HG03520 (cell line): ENCODE data around the gene ADRA2B.
"Not testable (repeated sequence)": the region's sequence is repeated elsewhere in the genome, so short reads cannot be mapped to it uniquely, and the experiment has no call there.

Source experiments
- ATAC-seq: cut with Tn5 transposase; IDR thresholded peaks from one replicate; pipeline ENCODE4 v1.9.1; 2021; ENCODE audit warnings: mild to moderate bottlenecking, moderate library complexity; ENCODE audit not compliant: unreplicated experiment

The ADRA2B gene

DNA sequence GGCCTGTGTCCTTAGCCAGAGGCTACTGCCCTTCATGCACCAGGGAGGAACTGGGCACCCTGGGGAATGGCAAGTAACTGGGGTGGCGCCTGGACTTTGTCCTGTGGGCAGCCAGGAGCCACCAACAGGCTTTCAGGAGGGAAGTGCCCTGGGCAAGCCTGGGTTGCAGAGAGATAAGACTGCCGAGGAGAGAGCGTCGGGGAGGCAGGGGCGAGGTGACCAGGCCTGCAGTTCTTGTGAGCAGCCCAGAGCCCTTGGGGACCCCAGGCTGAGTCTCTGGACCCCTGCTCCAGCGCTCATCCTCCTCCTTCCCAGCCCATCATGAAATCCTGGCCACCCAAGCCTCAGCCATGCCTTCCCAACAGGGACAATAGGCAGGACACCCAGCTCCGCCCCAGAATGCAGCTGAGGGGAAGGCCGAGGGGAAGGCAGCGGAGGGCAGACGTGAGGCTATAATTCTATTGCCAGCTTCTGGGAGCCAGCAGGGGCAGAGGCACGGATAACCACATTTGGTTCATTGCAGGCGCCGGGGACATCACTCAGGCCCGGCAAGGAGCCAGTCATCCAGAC, 25.1 kb downstream of the ADRA2B start:
- no peak for ATAC-seq

DNA sequence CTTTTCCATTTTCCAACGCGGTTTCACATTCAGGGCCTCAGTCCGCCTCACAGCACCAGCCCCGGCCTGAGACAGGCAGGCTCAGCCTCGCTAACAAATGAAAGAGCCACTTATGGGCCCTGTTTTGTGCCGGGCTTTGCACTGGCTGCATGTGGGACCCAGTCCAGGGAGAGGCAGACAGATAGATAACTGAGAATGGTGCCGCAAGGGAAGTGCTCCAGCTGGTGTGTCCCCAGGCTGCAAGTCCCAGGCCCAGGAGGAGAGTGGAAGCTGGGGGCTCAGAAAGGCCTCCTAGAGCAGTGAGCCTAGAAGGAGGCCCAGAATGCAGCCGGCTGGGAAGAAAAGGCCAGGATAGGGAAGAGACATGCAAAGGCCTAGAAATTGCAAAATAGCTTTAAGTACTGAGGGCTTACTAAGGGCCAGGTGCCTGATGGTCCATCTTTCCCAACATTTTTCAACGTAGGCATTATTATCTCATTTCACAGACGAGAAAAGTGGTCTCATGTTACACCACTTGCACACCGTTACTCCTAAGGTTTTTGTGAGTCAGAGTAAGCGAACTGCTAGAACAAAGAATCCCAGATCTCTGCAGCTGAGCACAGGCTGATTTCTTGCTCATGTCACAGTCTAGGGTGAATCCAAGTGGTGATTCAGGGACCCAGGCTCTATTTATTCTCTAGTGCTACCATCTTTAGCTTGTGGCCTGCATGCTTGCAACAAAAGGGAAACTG, 26.0 kb downstream of the ADRA2B start:
- ATAC-seq, result no peak

DNA sequence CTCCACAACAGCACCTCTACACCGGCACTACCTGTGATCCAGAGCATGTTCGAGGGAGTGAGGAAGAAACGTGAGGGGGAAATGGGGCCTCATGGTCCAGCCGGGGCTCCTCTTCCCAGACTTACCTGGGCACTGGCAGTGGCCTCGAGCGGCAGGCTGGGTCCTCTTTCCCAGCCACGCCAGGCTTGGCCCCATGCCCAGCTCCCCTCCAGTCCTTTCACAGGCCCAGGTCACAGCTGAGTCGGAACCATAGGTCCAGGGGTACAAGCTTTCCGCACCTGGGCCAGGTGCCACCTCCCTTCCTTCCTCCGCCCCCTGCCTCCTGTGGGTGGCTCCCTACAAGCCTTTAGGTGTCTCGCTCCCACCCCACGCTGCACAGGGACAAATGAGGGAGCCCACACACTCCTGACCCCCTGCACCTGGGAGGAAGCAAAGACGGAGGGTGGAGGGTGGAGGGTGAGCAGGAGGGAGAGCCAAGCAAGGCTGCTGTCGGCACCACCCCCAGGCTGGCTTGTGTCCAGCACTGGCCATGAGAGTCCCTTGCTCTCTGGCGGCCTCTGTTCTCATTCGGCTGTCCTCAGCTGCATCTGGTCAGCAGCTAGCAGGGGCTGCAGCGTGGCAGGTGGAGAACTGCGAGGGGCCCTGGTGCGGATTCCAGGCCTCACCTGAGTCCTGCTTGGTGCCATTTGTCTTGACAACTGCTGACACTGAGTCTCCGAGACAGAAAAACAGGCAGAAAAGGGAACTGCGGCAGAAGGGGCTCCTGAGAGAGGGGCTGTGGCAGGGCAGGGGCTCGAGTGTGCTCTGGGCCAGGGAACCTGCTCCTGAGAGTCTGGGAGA, 26.8 kb downstream of the ADRA2B start:
- no peak for ATAC-seq

DNA sequence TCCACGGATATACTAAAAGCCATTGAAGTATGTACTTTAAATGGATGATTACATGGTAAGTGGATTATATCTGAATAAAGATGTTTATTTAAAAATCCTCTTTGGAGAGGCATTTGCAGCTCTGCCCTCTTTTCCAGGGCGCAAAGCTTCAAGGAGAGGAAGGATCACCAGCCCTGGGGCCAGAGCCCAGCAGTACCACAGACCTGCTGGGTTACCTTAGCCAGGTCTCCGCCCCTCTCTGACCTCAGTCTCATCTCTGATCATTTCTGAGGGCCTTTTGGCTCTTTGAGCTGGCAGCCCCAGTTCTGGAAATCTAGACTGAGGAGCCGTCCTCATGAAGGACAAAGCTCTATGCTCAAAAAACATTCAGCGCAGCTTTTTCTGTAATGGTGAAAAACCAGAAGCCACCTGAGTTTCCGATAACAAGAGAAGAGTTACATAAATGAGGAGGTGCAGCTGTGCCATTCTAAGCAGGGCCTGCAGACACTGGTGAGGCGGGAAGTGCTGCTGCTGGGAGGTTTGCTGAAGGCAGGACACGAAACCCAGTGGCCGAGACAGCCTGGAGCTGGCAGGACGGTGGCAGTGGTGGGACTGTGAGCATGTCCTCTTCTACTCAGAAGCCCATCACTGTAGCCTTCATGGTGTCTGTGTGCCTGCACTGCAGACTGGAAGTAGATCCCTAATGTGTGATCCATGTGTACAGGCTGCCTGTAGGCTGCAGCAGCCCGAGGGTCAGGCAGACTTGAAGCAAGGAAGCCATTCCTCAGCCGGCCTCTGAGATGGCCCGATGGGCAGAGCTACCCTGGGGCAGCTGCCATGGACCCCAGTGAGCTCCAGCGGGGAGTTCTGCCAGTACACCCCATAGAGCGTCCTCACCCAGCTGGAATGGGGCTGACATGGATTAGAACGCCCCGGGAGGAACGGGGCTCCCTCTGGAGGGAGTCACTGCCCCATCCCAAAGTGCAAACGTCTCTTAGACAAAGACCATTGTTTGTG, 27.7 kb downstream of the ADRA2B start:
- ATAC-seq, result no peak

DNA sequence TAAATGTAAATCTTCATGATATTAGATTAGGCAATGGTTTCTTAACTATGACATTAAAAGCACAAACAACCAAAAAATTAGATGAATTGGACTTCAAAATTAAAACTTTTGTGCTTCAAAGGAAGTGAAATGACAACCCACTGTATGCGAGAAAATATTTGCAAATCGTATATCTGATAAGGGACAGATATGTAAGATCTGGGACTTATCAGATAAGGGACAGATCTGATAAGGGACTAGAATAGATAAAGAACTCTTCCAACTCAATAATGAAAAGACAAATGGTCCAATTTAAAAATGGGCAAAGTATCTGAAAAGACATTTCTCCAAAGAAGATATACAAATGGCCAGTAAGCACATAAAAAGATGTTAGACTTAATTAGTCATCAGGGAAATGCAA, 29.2 kb downstream of the ADRA2B start:
- no peak for ATAC-seq

DNA sequence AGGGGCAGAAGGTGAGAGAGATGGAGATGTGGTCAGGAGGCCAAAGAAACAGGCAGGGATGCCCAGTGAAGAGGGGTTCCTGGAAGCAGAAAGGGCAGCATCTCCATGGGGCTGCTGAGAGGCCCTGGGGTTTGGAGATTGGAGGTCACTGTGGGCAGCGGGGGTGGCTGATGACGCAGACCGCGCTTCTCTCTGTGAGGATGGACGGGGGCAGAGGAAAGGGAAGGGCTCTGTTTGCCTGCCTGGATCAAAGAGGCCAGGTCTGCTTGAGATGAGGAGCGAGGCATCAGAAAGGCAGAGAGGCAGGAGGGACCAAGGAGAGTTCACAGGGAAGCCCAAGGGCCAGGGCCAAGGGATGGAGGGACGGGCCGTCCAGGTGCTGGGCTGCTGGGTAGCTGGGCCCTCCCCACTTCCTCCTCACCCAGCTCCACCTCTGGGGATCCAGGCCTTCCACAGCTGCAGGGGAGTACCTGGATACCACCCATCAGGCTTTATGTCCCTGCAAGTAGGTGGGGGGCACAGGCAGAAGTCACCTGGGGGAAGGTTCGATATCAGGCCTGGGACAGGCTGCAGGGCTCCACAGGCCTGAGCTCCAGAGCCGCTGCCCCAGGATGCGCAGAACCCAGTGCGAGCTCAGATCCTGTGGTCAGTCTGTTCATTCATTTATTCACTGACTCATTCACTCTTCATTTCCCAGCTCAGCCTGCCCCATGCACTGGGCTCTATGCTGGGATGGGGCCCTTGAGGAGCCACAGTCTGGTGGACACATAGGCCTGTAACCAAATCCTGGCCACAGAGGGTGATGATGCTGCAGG, 30.6 kb downstream of the ADRA2B start:
- no peak for ATAC-seq

DNA sequence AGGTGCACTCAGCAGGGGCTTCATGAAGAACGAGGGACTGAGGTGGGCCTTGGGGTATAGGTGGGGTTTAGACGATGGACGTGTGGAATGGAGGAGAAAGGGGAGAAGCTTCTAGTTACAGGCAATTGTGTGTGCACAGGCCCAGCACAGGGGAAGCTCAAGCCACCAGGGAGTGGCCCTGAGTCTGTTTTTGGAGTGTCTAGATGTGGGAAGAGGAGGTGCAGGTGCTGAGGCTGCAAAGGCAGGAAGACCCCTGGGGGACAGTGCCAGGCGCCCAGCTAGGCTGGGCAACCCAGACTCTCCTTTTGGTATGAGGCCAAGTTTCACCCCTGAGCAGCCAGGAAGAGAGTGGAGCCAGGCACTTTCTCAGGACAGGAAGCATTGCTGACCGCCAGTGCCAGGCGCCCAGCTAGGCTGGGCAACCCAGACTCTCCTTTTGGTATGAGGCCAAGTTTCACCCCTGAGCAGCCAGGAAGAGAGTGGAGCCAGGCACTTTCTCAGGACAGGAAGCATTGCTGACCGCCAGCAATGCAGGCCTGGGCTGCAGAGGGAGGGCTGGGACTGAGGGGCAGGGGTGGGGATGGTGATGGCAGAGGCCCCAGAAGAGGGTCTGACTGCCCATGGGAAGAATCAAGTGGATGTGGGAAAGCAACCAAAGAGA, 31.4 kb downstream of the ADRA2B start:
- ATAC-seq, result not testable (repeated sequence)

DNA sequence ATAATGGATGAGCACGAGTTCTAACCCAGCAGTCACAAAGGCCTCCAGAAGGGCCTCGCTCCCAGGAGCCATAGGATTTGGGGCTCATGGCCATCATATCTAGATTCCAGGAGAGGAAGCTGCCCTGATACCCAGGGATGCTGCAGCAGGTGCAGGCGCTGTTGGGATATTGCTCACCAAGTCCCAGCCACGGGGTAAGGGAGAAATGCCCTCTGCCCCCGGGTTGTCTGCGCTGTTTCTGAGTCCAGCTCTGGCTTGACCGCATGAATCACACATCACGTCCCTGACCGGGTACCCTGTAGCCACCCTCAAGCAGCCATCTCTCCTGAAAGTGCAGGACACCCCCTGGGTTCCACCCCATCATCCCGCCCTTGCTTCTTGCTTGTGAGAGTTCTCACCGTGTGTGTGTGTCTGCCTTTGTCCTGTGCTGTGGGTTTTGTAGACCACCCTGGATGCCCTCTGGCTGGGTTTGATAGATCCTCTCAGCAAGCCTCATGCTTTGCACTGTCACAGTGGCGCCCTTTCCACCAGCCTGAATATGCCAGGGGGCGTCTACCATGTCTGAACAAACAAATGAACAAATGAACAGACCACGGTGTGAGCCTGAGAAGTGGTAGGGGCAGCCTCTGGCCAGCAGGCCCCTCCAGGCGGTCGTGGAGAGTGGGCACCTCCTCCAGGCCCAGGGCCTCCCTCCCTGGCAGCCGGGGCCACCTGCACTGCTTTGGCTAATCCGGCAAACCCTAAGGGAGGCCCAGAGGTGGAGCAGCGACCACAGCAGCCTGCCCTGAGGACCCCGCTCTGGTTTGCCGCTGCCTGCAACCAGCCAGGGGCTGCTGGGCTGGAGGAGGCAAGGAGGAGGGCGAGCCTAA, 32.1 kb downstream of the ADRA2B start:
- no peak for ATAC-seq

DNA sequence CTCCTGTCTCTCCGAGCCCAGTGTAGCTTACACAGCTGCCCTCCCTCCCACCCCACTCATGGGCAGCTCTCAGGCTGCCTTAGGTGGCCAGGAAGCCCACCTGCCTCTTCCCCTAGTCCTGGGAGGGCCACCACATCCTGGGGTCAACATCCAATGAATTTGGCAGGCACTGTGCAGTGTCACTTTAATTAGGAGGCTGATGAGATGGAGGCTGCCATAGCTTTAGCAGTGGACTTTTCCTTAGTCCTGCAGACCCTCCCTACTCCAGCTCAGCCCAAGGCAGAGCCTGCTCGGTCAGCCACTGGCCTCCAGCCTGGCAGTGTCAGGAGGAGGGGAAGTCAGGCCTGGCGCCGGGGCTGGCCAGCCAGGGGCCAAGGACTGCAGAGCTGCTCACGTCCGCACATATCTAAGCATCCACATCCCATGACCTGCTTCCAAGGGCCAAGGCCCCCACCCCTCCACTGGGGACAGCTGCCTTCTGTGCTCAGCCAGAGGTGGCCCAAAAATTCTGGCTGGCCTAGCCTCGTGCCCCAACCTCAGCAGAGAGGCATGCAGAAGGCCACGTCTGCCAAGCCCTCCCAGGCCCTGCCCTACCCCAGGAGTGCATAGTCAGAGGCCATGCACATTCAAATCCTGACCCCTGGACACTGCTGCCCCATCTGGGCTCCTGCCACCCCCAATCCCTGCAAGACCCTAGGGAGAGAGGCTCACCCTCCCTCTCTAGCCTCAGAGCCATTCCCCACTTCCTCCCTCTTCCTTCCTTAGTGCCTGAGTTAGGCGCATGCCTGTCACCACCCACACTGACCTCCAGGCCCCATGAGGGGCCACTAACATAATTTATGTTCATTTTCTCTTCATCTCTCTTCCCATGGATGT, 33.1 kb downstream of the ADRA2B start:
- ATAC-seq, result no peak

DNA sequence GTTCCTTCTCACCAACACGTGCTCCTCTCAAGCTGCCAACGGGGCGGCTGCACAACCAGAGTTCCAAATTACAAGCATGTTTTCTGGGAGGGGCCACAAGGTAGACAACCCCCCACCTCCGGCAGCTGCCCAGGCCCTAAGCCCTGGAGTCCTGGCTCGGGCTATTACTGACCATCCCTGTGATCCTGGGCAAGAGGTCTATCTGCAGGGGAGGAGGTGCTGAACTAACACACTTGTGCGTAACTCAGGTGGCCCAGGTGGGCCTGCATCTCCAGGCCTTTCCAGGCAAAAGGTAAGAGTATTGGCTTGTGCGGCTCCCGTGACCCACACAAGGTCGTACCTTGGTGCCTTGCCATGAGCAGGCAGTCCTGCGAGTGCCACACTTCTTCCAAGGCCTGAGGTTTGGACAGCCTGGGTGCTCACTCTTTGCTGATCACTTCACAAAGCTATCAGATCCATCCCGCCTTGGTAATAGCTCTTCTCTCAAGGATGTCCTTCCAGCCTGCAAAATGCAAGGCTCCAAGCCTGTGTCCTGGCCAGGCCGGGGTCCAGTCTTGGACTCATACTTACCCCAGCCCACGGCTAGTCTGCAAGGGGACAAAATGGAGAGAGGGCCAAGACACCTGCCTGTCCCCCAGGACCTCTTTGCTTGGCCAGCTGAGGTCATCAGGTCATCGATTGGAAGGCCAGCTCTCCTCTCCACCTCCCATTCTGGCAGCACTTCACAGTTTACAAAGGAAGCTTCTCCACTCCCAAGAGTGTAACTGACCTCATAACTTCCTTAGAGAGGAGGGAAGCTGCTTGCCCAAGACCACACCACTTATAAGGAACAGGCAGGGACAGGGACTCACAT, 33.9 kb downstream of the ADRA2B start:
- no peak for ATAC-seq

DNA sequence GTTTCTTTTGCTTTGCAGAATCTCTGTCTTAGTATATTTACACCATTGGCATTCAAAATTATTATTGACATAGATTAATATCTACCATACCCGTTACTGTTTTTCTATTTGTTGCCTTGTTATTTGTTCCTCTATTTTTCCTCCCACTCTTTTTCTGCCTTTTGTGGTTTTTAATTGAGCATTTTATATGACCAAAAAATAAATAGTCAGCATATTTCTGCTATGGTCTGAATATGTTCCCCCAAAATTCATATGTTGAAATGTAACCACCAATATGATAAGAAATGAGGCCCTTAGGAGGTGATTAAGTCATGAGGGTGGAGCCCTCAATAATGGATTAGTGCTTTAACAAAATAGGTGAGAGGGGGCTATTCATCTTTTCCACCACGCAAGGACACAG, 35.3 kb downstream of the ADRA2B start:
- no peak for ATAC-seq

DNA sequence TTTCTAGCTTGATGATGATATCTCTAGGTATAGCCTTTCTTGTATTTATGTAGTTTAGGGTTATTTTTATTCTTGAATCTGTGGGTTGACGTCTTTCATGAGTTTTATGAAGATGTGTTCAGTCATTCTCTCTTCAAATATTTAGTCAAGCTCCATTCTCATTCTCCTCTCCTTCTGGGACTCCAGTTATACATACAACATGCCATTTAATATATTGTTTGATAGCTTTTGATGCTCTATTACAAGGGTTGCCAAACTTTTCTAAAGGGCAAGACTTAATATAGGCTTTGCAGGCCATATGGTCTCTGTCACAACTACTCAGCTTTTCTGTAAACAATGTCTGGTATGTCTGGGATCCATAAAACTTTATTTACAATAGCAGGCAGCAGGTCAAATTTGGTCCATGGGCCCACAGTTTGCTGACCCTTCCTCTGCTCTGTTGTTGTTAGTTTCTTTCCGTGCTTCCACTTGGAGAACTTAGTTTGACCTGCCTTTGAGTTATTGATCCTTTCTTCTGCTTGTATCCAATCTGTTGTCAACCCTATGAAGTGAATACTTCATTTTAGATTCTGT, 41.1 kb downstream of the ADRA2B start:
- no peak for ATAC-seq

DNA sequence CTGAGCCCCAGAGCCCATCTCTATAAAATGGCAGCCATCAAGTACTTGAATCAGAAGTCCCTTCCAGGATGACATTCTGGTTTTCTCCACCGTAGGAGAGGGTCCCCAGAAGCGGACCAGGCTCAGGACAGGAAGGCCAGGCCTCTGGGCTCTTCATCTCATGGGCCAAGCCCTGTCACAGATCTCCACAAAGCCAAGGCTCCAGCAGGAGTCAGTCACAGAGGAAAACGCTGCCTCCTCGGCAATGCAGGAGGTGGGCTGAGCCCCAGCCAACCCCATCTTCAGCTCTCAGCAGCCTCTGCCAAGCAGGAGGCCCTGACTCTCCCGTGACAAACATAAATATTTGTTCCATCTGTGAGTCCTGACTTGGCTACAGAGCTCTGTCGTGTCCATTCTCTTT, 42.2 kb downstream of the ADRA2B start:
- no peak for ATAC-seq

DNA sequence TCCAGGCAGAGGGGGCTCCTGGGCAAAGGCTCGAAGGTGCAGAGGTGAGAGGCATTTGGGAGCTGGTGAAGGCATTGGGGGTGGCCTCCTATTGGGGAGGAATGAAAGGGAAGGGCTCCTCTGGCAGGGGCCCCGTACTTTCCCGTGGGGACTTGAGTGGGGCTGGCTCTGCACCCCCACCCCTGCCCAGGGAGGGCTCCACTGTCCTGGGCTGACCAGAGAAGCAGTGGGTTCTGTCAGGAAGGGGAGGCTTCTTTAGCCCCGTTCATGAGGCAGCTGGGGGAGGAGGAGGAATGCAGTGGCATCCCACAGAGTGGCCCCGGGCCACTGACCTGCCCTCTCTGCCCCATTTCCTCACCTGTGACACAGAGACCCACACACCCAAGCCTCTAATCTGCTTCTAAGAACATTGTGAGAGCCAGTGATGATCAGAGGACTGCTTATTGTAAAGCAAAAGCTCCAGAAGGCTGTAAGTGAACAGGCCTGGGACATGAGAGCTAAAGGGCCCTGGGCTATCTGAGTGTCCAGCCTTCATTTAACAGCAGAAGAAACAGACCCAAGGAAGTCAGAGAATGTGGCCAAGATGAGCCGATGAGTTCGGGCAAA, 43.1 kb downstream of the ADRA2B start:
- ATAC-seq, result no peak

DNA sequence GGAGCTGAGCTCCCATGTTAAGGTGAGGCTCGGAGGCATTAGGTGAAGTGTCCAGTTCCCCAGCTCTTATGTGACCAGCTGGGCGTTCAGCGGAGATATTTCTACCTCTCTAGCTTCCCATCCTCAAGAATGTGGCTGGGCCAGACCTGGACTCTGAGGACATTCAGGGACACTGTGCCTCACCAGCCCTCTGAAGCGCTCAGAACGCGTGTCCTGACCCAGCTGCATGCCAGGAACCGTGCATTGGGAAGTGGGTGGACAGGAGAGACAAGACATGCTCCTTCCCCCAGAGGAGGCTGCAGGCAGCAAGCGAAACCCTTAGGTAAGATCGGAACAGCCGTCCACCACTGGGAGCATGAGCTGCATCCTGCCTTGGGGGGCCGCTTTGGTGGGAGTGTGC, 43.6 kb downstream of the ADRA2B start:
- ATAC-seq, result no peak

DNA sequence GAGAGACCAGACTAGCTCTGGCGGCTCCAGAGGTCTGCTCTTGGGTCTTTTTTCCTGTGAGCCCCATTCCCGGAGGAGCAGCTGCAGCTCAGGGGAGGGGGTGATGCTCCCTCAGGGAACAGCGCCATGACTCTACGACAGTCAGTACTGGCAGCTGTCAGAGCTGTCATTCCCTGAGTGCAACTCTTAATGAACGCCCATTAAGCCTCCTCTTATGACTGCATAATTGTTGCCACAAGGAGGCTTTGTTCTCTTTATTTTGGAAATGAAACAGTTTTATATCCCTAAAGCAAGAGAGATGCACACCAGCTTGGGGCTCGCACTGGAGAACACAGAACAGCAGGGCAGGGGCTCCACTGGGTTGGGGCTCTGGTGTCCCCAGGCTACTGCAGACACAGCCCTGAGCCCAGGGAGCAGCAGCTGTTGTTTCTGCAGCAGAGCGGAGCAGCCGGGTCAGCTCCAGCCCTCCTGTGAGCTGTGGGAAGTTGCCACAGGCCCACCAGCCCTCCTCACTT, 44.3 kb downstream of the ADRA2B start:
- not testable (repeated sequence) for ATAC-seq
